ENCODE data around the gene FLVCR2.

FLVCR2 gene

GRCh38 chr14:75547552-75548250 is 30.7 kb upstream of the FLVCR2 start:
- DNase-seq (ENCODE audit: insufficient read length, low spot score) (no peak), FAIRE-seq (no peak)
- TF ChIP-seq CTCF (IDR thresholded peaks at IDR 0.05; ENCODE audit: insufficient read depth, missing control alignments), result no peak

GRCh38 chr14:75548544-75548943 is 29.9 kb upstream of the FLVCR2 start:
- DNase-seq (ENCODE audit: insufficient read length, low spot score) (no peak), FAIRE-seq (no peak)
- no peak for TF ChIP-seq CTCF (IDR thresholded peaks at IDR 0.05; ENCODE audit: insufficient read depth, missing control alignments)

GRCh38 chr14:75549169-75549568 is 29.3 kb upstream of the FLVCR2 start:
- TF ChIP-seq CTCF (IDR thresholded peaks at IDR 0.05; ENCODE audit: insufficient read depth, missing control alignments), result no peak
- FAIRE-seq (no peak), DNase-seq (ENCODE audit: insufficient read length, low spot score) (no peak)

GRCh38 chr14:75551021-75551420 is 27.4 kb upstream of the FLVCR2 start:
- DNase-seq (ENCODE audit: insufficient read length, low spot score) (no peak), FAIRE-seq (no peak)
- TF ChIP-seq CTCF (IDR thresholded peaks at IDR 0.05; ENCODE audit: insufficient read depth, missing control alignments), result no peak

- no peak for DNase-seq (ENCODE audit: insufficient read length, low spot score)
- no peak for TF ChIP-seq CTCF (IDR thresholded peaks at IDR 0.05; ENCODE audit: insufficient read depth, missing control alignments)
- FAIRE-seq, result no peak
Observed at GRCh38 chr14:75553157-75553556, 25.3 kb upstream of the FLVCR2 start.

GRCh38 chr14:75553761-75554364 is 24.6 kb upstream of the FLVCR2 start:
- no peak for DNase-seq (ENCODE audit: insufficient read length, low spot score)
- no peak for FAIRE-seq
- TF ChIP-seq CTCF (IDR thresholded peaks at IDR 0.05; ENCODE audit: insufficient read depth, missing control alignments), result no peak

- TF ChIP-seq CTCF (IDR thresholded peaks at IDR 0.05; ENCODE audit: insufficient read depth, missing control alignments), result no peak
- FAIRE-seq (no peak), DNase-seq (ENCODE audit: insufficient read length, low spot score) (no peak)
Observed at GRCh38 chr14:75554482-75554881, 23.9 kb upstream of the FLVCR2 start.
